ENCODE measurements around the gene TADA1.

GRCh38 chr1:166918956-166919316 is 42.9 kb upstream of the TADA1 start:
- no peak for TF ChIP-seq SRF (IDR thresholded peaks at IDR 0.05; ENCODE audit: low read depth)
- TF ChIP-seq, protein P1, sequence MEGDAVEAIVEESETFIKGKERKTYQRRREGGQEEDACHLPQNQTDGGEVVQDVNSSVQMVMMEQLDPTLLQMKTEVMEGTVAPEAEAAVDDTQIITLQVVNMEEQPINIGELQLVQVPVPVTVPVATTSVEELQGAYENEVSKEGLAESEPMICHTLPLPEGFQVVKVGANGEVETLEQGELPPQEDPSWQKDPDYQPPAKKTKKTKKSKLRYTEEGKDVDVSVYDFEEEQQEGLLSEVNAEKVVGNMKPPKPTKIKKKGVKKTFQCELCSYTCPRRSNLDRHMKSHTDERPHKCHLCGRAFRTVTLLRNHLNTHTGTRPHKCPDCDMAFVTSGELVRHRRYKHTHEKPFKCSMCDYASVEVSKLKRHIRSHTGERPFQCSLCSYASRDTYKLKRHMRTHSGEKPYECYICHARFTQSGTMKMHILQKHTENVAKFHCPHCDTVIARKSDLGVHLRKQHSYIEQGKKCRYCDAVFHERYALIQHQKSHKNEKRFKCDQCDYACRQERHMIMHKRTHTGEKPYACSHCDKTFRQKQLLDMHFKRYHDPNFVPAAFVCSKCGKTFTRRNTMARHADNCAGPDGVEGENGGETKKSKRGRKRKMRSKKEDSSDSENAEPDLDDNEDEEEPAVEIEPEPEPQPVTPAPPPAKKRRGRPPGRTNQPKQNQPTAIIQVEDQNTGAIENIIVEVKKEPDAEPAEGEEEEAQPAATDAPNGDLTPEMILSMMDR (IDR thresholded peaks at IDR 0.05 in 2 of 3, conservative IDR thresholded peaks at IDR 0.05 in 1 of 3; ENCODE audit: borderline replicate concordance in 1 of 3, insufficient read depth in 1 of 3, low read depth in 2 of 3, low read length in 2 of 3), result no peak
- no peak for TF ChIP-seq POLR2AphosphoS5 (IDR thresholded peaks at IDR 0.05; ENCODE audit: low read depth, low read length)
- TF ChIP-seq TCF7L2 (IDR thresholded peaks at IDR 0.05; ENCODE audit: borderline replicate concordance, extremely low read depth, insufficient read depth, insufficient read length), result no peak
- no peak for TF ChIP-seq JUND (IDR thresholded peaks at IDR 0.05)
- no peak for TF ChIP-seq SIN3A (IDR thresholded peaks at IDR 0.05; ENCODE audit: low read depth)
- TF ChIP-seq, protein P2, sequence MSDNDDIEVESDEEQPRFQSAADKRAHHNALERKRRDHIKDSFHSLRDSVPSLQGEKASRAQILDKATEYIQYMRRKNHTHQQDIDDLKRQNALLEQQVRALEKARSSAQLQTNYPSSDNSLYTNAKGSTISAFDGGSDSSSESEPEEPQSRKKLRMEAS (IDR thresholded peaks at IDR 0.05), result no peak
- no peak for TF ChIP-seq POLR2A (IDR thresholded peaks at IDR 0.05; ENCODE audit: borderline replicate concordance, extremely low read depth, insufficient read depth, insufficient read length)
- TF ChIP-seq ZNF274 (IDR thresholded peaks at IDR 0.05; ENCODE audit: low read depth, low read length), result no peak
- no peak for TF ChIP-seq RAD21 (IDR thresholded peaks at IDR 0.05; ENCODE audit: low read depth)
- no peak for TF ChIP-seq EZH2phosphoT487 (IDR thresholded peaks at IDR 0.05; ENCODE audit: borderline replicate concordance)
- TF ChIP-seq CEBPB (IDR thresholded peaks at IDR 0.05; ENCODE audit: low read depth), result no peak
